Spleen (tissue), 7 donors: ENCODE data around the gene WDR20.

Experiments used
- CTCF ChIP-seq, 11 experiments: fragments of 200-600 bp in 7 of 11; fragments of 450-650 bp in 4 of 11; sonication (generic) in 4 of 11; IDR thresholded peaks in 8 of 11; conservative IDR thresholded peaks in 3 of 11; 1 replicate in 7 of 11; 2 replicates in 4 of 11; pipeline versions ENCODE4 v1.4.0 to v1.8.0; 2016 to 2021; ENCODE audit warnings: antibody characterized with exemption in 11 of 11, inconsistent platforms in 4 of 11, mild to moderate bottlenecking in 1 of 11
- POLR2AphosphoS5 ChIP-seq, 3 donors: sonication (generic); formaldehyde crosslinking; IDR thresholded peaks; one replicate each; pipeline ENCODE4 v1.5.1; 2017; ENCODE audit warnings: antibody characterized with exemption in 3 of 3
- donor health status: DM: no; HTN: no; CAD: no; lungs with moderate emphysema.
- donor health status: DM: no; HTN: no; CAD: no.
- donor health status: DM: no; HTN: no; CAD: no.

- TF ChIP-seq CTCF (IDR thresholded peaks at IDR 0.05 in 8 of 11, conservative IDR thresholded peaks at IDR 0.05 in 3 of 11), result no peak
- no peak for TF ChIP-seq POLR2AphosphoS5 (IDR thresholded peaks at IDR 0.05)
These were observed 81.3 kb downstream of the WDR20 start for GRCh38 chr14:102221026-102221425.
